H54 (cell line): Measurements from ENCODE around the gene TMEM121B.
"Not testable (repeated sequence)": the region's sequence is repeated elsewhere in the genome, so short reads cannot be mapped to it uniquely, and the experiment has no call there.

Experiments used
- DNase-seq: peaks from one replicate; pipeline ENCODE4 v3.0.0; 2011; ENCODE audit warnings: low spot score, mixed read lengths; ENCODE audit not compliant: insufficient read length
- FAIRE-seq: peaks from 3 replicates; lab custom pipeline; 2011; peaks lifted over from hg19 to GRCh38; lab: Jason Lieb, UNC
- POLR2A ChIP-seq: IDR thresholded peaks from 2 replicates; pipeline ENCODE4 v1.6.1; 2011; ENCODE audit warnings: low read depth, mild to moderate bottlenecking, low read length

The TMEM121B gene

DNA sequence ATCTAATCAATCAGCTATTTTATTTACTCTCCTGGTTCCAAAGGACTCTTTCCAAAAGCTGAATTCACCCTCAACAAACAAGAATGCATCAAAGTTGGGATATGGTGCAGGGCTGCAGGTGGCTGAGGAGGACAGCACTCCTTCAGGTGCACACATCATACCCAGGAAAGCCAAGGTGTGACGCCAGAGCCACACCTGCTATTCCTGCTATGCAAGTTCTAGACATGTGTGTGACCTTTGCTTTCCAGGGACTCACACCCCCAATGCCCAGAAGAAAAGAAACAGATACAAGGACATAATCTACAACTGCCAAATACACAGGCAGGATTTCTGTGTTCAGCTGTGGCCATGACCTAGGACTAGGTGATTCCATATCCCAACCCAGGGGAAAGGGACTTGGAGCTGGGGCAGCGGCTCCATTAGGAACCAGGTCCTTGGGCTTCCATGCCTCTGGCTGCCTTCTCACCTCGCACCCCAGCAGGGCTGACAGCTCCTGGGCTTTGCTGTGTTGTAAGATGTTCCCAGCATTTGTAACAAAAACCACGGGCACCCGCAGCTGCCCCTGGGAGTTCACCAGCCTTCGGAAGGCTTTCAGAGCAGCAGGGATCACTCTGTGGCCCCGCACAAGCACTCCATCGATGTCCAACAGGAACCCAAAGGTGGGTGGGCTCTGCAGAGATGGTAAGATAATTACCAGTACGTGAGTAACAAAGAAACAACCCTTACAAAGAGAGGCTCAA is 28.1 kb upstream of the TMEM121B start:
- DNase-seq, result no peak
- TF ChIP-seq POLR2A, result no peak
- no peak for FAIRE-seq

DNA sequence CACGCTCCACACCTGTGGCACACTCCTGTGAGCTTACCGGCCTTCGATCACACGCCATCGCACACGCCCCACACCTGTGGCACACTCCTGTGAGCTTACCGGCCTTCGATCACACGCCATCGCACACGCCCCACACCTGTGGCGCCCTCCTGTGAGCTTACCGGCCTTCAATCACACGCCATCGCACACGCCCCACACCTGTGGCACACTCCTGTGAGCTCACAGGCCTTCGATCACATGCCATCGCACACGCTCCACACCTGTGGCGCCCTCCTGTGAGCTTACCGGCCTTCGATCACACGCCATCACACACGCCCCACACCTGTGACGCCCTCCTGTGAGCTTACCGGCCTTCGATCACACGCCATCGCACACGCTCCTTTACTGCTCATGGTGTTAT is 26.3 kb upstream of the TMEM121B start:
- not testable (repeated sequence) for FAIRE-seq, DNase-seq

DNA sequence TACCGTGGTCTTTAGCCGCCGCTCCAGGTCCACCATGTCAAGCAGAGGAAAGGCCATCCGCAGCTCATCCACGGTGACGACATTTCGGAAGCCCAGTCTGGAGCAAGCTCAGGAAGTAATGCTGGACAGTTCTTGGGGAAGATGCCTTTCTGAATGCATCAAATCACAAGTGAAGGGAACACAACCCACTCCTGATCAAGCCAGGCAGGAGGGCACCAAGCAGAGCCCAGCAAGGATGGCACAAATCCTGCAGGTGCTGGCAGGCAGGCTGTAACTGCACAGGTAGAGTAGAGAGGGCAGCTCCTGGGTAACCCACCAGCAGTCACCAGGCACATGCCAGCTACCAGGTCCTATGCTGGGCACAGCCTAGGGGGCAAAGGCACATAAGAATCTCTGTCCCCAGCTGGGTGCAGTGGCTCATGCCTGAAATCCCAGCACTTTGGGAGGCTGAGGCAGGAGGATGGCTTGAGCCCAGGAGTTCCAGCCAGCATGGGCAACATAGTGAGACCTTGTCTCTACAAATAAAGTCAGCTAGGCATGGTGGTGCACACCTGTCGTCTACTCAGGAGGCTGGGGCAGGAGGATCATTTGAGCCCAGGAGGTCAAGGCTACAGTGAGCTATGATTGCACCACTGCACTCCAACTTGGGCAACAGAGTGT is 24.0 kb upstream of the TMEM121B start:
- TF ChIP-seq POLR2A, result no peak
- DNase-seq (no peak), FAIRE-seq (no peak)

DNA sequence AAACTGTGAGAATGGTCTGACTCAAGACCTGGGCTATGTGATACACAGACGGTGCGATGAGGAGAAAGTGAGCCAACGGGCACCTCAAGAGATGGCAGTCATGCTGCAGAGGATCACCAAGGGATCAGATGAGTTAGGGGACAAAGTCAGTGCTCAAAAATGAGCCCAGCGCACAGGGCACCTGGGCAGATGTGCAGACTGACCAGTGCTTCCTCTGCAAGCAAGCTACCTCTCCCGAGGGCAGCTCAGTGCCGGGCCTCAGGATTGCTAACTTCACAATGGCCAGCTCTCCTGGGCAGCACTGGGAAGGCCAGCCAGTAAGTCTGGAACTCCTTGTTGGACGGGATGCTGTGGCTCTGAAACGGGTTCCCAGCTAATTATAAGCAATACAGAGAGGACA is 22.7 kb upstream of the TMEM121B start:
- no peak for TF ChIP-seq POLR2A
- FAIRE-seq, result no peak
- no peak for DNase-seq

DNA sequence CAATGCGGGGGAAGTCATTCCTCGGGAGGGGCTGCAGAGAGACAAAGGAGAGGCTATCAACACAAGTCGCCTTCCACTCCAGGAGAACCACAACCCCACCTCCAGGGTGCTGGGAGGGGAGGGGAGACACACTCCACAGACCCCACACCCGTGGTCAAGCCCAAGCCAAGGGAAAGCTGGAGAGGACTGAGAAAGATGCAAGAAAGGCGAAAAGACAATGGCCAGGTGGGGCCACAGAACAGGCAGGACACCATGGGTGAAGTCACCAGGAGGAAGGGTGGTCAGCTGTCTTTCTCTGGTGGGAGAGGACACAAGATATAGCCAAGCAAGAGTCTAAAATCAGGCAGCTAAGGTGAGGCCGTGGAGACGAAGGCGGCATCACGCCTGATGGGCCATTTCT is 21.9 kb upstream of the TMEM121B start:
- DNase-seq (no peak), FAIRE-seq (no peak)
- no peak for TF ChIP-seq POLR2A

DNA sequence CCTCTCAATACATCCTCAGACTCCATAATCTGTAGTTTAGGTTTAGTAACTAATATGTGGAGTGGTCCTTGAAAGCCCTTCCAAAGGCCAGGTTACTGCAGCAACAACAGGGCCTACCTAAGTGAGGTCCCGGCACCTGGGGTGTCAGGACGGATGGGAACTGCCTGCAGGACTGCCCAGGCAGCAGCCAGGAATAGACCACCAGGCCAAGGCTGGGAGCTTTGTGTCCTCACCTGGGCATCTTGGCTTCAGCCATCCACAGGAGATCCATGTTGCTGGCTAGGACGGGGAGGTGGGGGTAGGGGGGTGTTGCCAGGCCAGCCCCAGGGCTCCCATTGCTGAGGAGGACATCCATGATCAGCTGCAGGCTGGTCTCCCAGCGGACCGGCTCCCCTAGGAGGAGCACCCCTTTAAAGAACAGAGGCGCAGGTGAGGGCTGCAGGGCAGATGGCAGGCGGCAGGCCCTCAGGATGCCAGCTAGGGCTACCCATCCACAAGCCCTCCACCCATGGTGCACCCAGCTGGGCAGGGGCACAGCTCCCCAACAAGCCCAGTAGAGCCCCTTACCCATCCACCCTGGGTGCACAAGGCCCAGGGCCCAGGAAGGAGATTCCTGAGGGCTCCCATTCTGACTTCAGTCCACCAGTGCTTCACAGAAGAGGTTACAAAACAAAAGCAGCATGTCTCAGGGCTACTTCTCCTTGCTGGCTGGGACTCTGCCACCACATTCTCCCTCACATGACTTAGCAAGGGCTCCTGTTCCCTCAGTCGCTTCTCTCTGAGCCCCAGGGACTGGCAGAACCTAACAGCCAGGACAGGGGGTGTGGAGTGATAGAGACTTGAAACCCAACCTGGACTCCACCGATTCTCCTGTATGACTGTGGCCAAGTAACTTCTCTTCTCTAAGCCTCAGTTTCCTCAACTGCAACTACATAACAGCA is 19.9 kb upstream of the TMEM121B start:
- TF ChIP-seq POLR2A, result no peak
- DNase-seq, result no peak
- no peak for FAIRE-seq

DNA sequence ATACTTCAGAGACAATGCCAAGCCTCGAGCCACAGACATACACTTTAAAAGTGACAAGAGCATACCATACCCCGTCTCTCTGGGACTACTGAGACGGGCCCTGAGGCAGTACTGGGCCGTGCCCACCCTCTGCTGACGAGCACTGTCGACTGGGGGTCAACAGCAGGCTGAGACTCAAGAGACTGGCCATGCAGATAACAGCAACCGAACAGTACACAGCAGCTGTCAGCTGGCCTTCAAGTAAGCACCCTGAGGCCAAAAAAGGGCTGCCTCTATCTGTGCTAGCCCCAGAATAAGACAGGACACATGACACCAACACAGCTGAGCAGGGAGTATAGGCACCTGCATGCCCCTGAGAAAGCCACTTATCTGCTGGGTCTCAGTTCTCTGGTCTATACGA is 18.9 kb upstream of the TMEM121B start:
- TF ChIP-seq POLR2A, result no peak
- DNase-seq, result no peak
- no peak for FAIRE-seq

DNA sequence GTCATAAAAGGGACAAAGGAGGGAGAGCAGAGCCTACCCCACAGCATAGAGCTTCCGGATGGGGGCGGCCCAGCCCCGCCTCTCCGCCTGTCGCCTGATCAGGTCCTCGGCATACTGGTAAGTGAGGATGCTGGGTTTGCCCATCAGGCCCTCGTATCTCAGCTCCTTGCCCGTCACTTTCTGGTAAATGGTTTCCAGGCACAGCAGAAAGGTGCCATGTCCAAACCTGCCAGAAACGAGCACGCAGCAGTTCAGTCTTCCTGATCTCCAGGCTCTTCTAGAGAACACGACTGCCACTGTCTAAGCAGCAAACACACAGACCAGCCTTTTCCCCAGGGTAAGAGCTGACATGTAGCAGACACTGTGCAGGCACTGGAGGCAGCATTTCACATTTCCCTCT is 17.4 kb upstream of the TMEM121B start:
- TF ChIP-seq POLR2A, result no peak
- FAIRE-seq (no peak), DNase-seq (no peak)

DNA sequence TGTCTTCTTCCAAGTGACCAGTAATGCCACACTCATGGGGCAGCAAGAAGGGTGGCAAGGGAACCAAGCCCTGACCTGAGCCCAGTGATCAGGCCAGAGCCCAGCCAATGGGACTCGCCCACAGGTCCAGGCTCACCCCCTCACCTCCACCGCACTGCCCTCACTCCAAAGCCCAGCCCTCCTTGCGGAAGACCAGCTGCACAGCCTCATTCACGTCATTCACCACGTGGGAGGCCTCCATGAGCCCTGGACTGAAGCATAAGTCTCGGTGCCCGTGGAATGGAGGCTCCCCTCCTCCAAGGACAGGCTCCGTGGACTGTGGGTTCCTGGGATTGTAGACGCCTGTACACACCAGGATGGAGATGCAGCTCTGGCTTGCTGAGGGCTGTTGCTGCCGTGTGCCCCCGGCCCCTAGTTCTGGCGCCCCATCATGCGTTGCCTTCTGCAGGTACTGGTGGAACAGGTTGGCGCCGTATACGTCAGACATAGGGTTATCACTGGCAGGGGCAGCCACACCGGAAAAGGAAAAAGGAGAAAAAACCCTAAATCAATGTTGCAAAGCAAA is 16.8 kb upstream of the TMEM121B start:
- FAIRE-seq (no peak), DNase-seq (no peak)
- TF ChIP-seq POLR2A, result no peak

DNA sequence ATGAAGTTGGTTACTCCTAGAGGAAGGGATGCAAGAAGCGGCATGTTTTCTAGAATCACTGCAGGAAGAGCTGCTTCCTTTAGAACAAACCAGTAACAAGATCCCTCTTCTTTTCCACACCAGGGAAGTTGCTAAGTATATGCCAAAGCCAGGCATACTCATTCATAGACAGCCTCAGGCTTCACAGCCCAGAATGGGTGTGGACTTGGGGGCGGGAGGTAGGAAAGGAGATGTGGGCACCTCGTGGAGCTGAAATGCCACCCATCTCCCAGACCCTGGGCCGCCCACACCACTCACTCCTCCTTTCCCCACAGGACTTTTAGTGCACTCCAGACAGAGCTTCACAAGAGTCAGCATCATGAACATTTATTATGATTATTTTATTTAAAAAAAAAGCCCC is 16.0 kb upstream of the TMEM121B start:
- no peak for DNase-seq
- no peak for TF ChIP-seq POLR2A
- FAIRE-seq, result no peak

DNA sequence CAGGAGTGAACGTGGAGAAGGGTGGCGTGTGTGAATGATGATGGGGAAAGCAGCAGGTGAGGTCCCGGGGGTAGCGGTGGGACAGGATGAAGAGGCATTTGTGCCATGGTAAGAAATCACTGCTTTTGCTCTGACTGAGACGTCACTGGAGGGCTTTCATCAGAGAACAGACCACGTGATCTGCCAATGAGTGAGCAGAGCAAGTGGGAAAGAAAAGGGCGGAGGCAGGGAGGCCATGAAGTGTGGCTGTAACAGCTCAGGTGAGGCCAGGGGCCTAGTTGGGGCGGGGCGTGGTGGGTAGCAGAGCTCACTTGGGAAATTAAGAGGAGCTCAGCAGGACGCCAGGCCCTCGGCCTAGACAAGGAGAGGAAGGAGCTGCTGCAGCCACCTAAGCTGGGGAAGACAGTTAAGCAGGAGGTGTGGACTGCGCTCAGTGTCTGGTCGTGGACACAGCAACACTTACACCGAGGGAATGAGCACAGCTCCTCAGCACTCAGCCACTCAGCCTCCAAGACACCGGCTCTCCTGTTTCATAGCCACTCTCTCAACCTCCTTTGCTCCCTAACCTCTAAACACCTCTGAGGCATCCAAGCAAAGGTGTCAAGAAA is 14.1 kb upstream of the TMEM121B start:
- DNase-seq (no peak), FAIRE-seq (no peak)
- TF ChIP-seq POLR2A, result no peak

DNA sequence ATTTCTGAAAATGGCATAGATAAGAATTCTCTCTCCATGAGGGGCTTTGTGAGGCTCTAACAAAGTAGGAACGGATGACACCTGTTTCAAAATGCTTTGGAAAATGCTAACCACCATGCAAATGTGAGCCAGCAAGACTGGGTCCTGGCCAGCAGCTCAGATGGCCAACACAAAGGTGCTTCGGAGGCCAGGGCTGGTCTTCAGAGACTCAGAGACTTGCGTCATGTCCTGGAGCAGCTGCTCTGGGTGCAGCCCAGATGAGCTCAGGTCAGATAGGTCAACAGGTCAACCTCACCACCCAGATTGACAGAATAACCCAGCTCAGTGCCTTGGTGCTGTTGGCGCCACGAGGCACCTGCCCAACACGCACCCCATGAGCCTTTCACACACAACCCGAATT is 12.0 kb upstream of the TMEM121B start:
- FAIRE-seq (no peak), DNase-seq (no peak)
- no peak for TF ChIP-seq POLR2A

DNA sequence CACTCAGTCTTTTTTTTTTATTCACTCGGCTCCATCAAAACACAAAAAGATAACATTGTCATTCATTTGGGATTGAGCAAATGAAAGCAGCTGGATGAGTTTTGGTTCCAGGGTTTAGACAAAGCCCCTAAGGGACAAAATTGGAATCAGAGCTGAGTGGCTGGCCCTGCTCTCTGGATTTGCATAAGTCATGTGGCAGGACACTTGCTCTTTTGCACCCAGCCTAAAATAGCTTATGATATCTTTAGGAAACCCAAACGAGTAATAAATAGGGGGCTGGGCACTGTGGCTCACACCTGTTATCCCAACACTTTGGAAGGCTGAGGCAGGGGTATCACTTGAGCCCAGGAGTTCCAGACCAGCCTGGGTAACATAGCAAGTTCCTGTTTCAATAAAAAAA is 11.0 kb upstream of the TMEM121B start:
- DNase-seq, result no peak
- no peak for FAIRE-seq
- no peak for TF ChIP-seq POLR2A
